Stromal cell of bone marrow (primary cell): ENCODE measurements around the gene CASTOR2.
"Not testable (repeated sequence)": the region's sequence is repeated elsewhere in the genome, so short reads cannot be mapped to it uniquely, and the experiment has no call there.

Experiments used
- DNase-seq: peaks from one replicate; pipeline ENCODE4 v3.0.0-alpha.2; 2012; ENCODE audit warnings: low read depth

CASTOR2 gene

GRCh38 chr7:75054744-75055143 lies 90.2 kb downstream of the CASTOR2 start:
- DNase-seq, result peak; percentile 90

- DNase-seq, result no peak
Observed at GRCh38 chr7:75055155-75055554, 90.7 kb downstream of the CASTOR2 start.

GRCh38 chr7:75055830-75056772 lies 91.6 kb downstream of the CASTOR2 start:
- peak; percentile 78 for DNase-seq

GRCh38 chr7:75058406-75058805 lies 93.9 kb downstream of the CASTOR2 start:
- no peak for DNase-seq

DNA sequence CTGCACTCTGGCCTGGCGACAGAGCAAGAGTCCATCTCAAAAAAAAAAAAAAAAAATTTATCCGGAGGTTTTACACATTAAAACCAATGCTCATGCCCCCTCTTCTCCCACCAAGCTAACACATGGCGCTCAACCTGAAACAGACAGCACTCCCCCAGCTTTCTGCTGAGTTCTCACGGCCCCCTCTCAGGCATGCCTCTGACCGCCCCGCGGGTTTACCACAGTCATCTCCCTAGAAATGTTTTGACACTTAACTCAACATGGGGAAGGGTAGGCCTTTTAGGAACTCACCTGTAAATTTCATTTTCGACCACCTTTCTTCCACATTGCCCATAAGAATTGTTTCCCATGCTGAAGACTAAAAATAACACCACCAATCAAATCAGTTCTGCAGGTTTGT lies 99.8 kb downstream of the CASTOR2 start:
- DNase-seq, result no peak

DNA sequence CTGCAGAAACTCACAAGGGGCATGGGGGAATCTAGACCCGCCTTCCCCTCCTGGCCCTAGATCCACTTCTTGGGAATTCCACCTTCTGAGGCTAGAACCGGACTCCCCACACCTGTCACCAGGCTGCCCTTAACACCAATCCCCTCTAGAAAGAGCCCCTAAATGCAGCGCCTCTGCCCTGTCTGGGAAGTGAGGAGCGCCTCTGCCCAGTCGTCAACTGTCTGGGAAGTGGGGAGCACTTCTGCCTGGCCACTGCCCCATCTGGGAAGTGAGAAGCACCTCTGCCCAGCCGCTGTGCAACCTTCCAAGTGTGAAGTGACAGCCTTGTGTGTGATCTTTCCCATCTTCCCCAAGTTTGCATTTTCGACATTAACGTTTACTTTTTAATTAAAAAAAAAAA lies 100.3 kb downstream of the CASTOR2 start:
- DNase-seq, result no peak

GRCh38 chr7:75066521-75066920 lies 102.0 kb downstream of the CASTOR2 start:
- no peak for DNase-seq

DNA sequence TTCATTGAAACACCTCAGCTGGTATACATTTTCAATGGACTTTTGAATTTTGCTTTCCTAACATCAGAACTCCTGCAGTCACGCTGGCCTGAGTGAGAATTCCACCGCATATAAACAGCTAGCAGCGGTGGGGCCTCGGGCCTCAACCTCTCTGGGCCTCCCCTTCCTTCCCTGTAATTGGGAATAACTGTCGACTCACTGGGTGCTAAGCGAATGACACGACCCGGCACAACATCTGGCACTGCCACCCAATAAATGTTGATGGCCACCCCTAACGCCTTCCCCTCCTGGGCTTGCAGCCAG lies 108.4 kb downstream of the CASTOR2 start:
- no peak for DNase-seq

DNA sequence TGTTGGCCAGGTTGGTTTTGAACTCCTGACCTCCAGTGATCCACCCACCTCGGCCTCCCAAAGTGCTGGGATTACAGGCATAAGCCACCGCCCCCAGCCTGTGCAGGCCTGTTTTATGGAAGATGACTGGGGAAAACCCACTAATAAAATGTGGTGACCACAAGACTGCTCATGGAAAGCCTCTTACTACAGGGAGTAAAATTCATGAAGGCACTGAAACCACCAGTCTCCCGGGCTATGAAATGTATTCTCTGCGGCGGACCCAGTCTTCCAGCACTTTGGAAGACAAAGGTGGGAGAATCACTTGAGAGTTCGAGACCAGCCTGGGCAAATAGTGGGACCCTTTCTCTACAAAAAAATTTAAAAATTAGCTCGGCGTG lies 109.7 kb downstream of the CASTOR2 start:
- not testable (repeated sequence) for DNase-seq
